ENCODE measurements around the gene KRTAP21-3.

- TF ChIP-seq GATA2 (IDR thresholded peaks at IDR 0.05; ENCODE audit: insufficient read depth, insufficient read length, low read depth, low read length) (no peak), POLR2A (IDR thresholded peaks at IDR 0.05; ENCODE audit: low read depth, low read length) (no peak), EZH2 (IDR thresholded peaks at IDR 0.05; ENCODE audit: borderline replicate concordance, low read depth, low read length, severe bottlenecking) (no peak)
- TF ChIP-seq, protein P1, sequence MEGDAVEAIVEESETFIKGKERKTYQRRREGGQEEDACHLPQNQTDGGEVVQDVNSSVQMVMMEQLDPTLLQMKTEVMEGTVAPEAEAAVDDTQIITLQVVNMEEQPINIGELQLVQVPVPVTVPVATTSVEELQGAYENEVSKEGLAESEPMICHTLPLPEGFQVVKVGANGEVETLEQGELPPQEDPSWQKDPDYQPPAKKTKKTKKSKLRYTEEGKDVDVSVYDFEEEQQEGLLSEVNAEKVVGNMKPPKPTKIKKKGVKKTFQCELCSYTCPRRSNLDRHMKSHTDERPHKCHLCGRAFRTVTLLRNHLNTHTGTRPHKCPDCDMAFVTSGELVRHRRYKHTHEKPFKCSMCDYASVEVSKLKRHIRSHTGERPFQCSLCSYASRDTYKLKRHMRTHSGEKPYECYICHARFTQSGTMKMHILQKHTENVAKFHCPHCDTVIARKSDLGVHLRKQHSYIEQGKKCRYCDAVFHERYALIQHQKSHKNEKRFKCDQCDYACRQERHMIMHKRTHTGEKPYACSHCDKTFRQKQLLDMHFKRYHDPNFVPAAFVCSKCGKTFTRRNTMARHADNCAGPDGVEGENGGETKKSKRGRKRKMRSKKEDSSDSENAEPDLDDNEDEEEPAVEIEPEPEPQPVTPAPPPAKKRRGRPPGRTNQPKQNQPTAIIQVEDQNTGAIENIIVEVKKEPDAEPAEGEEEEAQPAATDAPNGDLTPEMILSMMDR (IDR thresholded peaks at IDR 0.05; ENCODE audit: extremely low read depth in 1 of 2, insufficient read depth in 1 of 2, low read depth in 1 of 2, low read length in 2 of 2), result no peak
Measured at GRCh38 chr21:30707409-30707808, 11.2 kb downstream of the KRTAP21-3 start.
